ENCODE measurements around the gene PDZRN3. TPM values are rescaled to one million over a fixed set of nuclear protein-coding genes. Genes with fewer than 3 reads are reported as not detected.

The PDZRN3 gene
- total and polyA plus RNA-seq, 2 of the 13 experiments (the other 11 are each of a cell fraction or from before 2014, with no cell fraction given): not detected

DNA sequence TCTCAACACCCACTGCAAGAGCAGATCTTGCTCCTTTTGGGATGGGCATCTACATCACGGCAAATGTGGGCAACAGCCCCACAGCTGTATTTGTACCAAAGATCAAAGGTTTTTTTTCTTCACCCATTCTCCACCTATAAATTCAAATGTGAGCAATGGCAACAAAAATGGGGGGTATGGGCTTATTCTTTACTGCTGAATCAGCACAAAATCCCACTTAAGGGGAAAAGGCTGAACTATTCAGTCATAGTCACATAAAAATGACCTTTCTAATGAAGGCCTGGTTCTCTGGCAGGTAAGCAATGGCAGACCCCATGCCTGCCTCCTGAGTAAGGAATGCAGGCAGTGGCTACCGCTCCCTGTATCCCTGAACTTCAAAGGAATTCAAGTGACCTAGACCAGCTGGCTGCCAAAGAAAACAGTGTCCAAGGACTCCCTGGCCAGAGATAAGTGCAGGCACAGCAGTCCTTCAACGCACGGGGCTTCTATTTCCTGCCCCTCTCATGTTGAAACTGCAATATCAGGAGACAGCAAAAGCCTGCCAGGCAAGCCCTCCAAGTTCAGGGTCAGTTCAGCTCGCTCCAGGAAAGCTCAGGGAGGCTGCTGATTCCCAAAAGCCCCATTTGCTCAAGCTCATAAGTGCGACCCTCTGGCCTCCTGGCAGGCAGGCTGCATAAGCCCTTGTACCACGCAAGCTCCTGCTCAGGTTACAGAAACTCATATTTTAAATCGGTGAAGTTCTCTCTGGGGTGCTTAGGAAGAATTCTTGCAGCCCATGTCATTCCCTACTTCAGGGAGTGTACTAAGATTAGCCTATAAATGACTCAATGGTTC, 134.1 kb downstream of the PDZRN3 start:
- H3K27me3 ChIP-seq (ENCODE audit: control insufficient read depth in 1 of 2, insufficient read depth in 2 of 2, low read length in 2 of 2): no peaks in the 10 kb centered on the region
- H3K79me2 ChIP-seq (ENCODE audit: insufficient read depth, low read length): no peaks in the 10 kb centered on the region
- intact Hi-C loops (cut with micrococcal nuclease; ENCODE audit: unreplicated experiment): no loop called here
- no peak overlapping the region for H3K4me2 ChIP-seq (ENCODE audit: low read depth, low read length)
- no peak overlapping the region for H3K9ac ChIP-seq (ENCODE audit: insufficient read depth, low read depth, low read length)
- no peak overlapping the region for H3K4me3 ChIP-seq (replicated peaks in 1 of 3; ENCODE audit: insufficient read depth in 1 of 3, low read depth in 2 of 3, low read length in 3 of 3)
- no peak for FAIRE-seq
- no peaks in the 10 kb centered on the region for H4K20me1 ChIP-seq (ENCODE audit: insufficient read depth, low read length)
- WGBS (ENCODE audit: low lambda C conversion rate): 36% methylated on average over 3 of the region's 8 CpGs
- H3K9me3 ChIP-seq (ENCODE audit: low read length): no peaks in the 10 kb centered on the region
- no peaks in the 10 kb centered on the region for H3K36me3 ChIP-seq (replicated peaks in 1 of 2; ENCODE audit: control insufficient read depth in 1 of 2, insufficient read depth in 2 of 2, low read length in 2 of 2)
- no peak overlapping the region for H2AFZ ChIP-seq (ENCODE audit: low read length)
- peak; percentile 49 for DNase-seq (ENCODE audit: low spot score)
- peak; percentile 86 for ATAC-seq
- no peaks in the 10 kb centered on the region for H3K4me1 ChIP-seq (ENCODE audit: insufficient read depth, low read length)
- in situ Hi-C loops (cut with HindIII; ENCODE audit: extremely low pct_ligation_motif_present, low pct_unique_long_range_greater_than_20kb): no loop called here
- ChIA-PET CTCF (ENCODE audit: low intra/inter-chr PET ratio, low total read pairs) (no interaction called here), POLR2A (no interaction called here)
- BruUV-seq (replicated peaks): no TSS peak
- H3K27ac ChIP-seq (ENCODE audit: extremely low read length, insufficient read depth, low read length): no peak overlapping the region
- TF ChIP-seq ZNF180 (CRISPR knock-in tag; IDR thresholded peaks at IDR 0.05; ENCODE audit: borderline replicate concordance, low read depth) (no peak), MAFK (conservative IDR thresholded peaks at IDR 0.05 in 1 of 2, IDR thresholded peaks at IDR 0.05 in 1 of 2; ENCODE audit: low read length in 2 of 2) (peak; percentile 94 to 99), ZNF329 (CRISPR knock-in tag; IDR thresholded peaks at IDR 0.05; ENCODE audit: low read depth) (no peak), ZFAT (CRISPR knock-in tag; conservative IDR thresholded peaks at IDR 0.05) (no peak), NFRKB (IDR thresholded peaks at IDR 0.05) (no peak), STAT5B (CRISPR knock-in tag; IDR thresholded peaks at IDR 0.05) (no peak), RFXAP (CRISPR knock-in tag; IDR thresholded peaks at IDR 0.05; ENCODE audit: borderline replicate concordance) (no peak), ADNP (CRISPR knock-in tag; IDR thresholded peaks at IDR 0.05) (no peak), KLF6 (CRISPR knock-in tag; IDR thresholded peaks at IDR 0.05) (no peak), TBX3 (IDR thresholded peaks at IDR 0.05; ENCODE audit: borderline replicate concordance) (no peak)
- TF ChIP-seq, protein P1, sequence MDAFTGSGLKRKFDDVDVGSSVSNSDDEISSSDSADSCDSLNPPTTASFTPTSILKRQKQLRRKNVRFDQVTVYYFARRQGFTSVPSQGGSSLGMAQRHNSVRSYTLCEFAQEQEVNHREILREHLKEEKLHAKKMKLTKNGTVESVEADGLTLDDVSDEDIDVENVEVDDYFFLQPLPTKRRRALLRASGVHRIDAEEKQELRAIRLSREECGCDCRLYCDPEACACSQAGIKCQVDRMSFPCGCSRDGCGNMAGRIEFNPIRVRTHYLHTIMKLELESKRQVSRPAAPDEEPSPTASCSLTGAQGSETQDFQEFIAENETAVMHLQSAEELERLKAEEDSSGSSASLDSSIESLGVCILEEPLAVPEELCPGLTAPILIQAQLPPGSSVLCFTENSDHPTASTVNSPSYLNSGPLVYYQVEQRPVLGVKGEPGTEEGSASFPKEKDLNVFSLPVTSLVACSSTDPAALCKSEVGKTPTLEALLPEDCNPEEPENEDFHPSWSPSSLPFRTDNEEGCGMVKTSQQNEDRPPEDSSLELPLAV (CRISPR knock-in tag; conservative IDR thresholded peaks at IDR 0.05; ENCODE audit: low read depth): no peak
- TF ChIP-seq, protein P2, sequence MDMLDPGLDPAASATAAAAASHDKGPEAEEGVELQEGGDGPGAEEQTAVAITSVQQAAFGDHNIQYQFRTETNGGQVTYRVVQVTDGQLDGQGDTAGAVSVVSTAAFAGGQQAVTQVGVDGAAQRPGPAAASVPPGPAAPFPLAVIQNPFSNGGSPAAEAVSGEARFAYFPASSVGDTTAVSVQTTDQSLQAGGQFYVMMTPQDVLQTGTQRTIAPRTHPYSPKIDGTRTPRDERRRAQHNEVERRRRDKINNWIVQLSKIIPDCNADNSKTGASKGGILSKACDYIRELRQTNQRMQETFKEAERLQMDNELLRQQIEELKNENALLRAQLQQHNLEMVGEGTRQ (IDR thresholded peaks at IDR 0.05; ENCODE audit: low read depth, low read length): no peak
- TF ChIP-seq, protein P2 (CRISPR knock-in tag; IDR thresholded peaks at IDR 0.05; ENCODE audit: borderline replicate concordance): no peak
- TF ChIP-seq, protein P3, sequence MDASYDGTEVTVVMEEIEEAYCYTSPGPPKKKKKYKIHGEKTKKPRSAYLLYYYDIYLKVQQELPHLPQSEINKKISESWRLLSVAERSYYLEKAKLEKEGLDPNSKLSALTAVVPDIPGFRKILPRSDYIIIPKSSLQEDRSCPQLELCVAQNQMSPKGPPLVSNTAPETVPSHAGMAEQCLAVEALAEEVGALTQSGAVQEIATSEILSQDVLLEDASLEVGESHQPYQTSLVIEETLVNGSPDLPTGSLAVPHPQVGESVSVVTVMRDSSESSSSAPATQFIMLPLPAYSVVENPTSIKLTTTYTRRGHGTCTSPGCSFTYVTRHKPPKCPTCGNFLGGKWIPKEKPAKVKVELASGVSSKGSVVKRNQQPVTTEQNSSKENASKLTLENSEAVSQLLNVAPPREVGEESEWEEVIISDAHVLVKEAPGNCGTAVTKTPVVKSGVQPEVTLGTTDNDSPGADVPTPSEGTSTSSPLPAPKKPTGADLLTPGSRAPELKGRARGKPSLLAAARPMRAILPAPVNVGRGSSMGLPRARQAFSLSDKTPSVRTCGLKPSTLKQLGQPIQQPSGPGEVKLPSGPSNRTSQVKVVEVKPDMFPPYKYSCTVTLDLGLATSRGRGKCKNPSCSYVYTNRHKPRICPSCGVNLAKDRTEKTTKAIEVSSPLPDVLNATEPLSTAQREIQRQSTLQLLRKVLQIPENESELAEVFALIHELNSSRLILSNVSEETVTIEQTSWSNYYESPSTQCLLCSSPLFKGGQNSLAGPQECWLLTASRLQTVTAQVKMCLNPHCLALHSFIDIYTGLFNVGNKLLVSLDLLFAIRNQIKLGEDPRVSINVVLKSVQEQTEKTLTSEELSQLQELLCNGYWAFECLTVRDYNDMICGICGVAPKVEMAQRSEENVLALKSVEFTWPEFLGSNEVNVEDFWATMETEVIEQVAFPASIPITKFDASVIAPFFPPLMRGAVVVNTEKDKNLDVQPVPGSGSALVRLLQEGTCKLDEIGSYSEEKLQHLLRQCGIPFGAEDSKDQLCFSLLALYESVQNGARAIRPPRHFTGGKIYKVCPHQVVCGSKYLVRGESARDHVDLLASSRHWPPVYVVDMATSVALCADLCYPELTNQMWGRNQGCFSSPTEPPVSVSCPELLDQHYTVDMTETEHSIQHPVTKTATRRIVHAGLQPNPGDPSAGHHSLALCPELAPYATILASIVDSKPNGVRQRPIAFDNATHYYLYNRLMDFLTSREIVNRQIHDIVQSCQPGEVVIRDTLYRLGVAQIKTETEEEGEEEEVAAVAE (CRISPR knock-in tag; IDR thresholded peaks at IDR 0.05; ENCODE audit: borderline replicate concordance): peak; percentile 66; the same call in 1 of the 2 replicates
- TF ChIP-seq, protein P4, sequence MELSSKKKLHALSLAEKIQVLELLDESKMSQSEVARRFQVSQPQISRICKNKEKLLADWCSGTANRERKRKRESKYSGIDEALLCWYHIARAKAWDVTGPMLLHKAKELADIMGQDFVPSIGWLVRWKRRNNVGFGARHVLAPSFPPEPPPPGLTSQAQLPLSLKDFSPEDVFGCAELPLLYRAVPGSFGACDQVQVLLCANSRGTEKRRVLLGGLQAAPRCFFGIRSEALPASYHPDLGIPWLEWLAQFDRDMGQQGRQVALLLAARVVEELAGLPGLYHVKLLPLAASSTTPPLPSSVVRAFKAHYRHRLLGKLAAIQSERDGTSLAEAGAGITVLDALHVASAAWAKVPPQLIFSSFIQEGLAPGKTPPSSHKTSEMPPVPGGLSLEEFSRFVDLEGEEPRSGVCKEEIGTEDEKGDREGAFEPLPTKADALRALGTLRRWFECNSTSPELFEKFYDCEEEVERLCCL (CRISPR knock-in tag; IDR thresholded peaks at IDR 0.05; ENCODE audit: borderline replicate concordance): no peak

Data from HepG2 (cell line).